SH-SY5Y (cell line): ENCODE measurements around the gene GCK.

Source experiments
- GATA2 ChIP-seq: IDR thresholded peaks from 2 replicates; pipeline ENCODE4 v1.6.1; 2011; ENCODE audit warnings: mild to moderate bottlenecking, low read depth, low read length
- GATA3 ChIP-seq: IDR thresholded peaks from 2 replicates; pipeline ENCODE4 v1.6.1; 2011; ENCODE audit warnings: low read depth, mild to moderate bottlenecking, low read length, moderate library complexity

DNA sequence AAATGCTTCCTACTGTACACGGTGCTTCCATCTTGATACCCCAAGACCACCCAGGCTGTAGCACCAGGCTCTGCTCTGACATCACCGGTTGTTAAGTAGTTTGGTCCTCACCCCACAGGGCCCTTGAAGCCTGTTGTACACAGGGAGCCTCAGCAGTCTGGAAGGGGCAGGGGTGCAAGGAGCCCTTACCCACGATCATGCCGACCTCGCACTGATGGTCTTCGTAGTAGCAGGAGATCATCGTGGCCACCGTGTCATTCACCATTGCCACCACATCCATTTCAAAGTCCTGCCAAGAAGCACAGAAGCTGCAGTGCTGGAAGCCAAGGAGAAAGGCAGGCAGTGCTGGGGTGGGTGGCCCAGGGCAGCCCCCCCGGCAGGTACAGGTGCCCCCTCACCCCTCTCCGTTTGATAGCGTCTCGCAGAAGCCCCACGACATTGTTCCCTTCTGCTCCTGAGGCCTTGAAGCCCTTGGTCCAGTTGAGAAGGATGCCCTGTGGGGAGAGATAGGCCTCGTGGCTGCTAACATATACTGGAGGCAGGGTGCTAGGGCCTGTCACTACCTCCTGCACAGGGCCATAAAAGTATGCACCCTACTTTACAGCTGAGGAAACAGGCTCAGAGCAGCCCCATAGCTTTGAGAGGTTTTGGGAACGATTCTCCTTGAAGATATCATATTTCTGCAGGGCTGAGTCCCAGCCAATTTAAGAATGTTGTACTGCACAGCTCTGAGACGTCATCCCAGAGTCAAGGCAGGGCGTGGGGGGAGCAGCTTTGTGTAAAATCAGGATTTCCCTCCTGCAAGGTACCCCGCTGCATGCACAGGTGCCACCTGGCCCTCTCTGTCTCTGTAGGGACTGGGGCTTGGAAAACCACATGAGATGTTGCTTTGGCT lies 39.4 kb downstream of the GCK start:
- TF ChIP-seq GATA2 (no peak), GATA3 (no peak)
